RWPE1 (cell line): ENCODE results near the gene STPG4.
A peak's percentile ranks its signal among the peaks of the same experiment; 100 is the strongest.

Experiments
- CTCF ChIA-PET: fragments of 350-600 bp; sonication (Branson Sonifier 250); formaldehyde crosslinking; extraction: SDS; loops from one replicate; lab custom pipeline; 2021; lab: Yijun Ruan, JAX
- POLR2A ChIA-PET: fragments of 400-600 bp; formaldehyde crosslinking; extraction: SDS; loops from one replicate; lab custom pipeline; 2020; ENCODE audit warnings: antibody characterized with exemption; ENCODE audit not compliant: low non-redundant PET; lab: Yijun Ruan, JAX
- DNase-seq: peaks from one replicate; pipeline ENCODE4 v3.0.0; 2012; ENCODE audit warnings: low spot score
- H3K27ac ChIP-seq: fragments of 450-650 bp; 2 replicates; pipeline ENCODE4 v1.5.1; 2017
- CTCF ChIP-seq: fragments of 450-650 bp; conservative IDR thresholded peaks from 2 replicates; pipeline ENCODE4 v1.5.1; 2017; ENCODE audit warnings: low read depth, mild to moderate bottlenecking

The STPG4 gene

DNA sequence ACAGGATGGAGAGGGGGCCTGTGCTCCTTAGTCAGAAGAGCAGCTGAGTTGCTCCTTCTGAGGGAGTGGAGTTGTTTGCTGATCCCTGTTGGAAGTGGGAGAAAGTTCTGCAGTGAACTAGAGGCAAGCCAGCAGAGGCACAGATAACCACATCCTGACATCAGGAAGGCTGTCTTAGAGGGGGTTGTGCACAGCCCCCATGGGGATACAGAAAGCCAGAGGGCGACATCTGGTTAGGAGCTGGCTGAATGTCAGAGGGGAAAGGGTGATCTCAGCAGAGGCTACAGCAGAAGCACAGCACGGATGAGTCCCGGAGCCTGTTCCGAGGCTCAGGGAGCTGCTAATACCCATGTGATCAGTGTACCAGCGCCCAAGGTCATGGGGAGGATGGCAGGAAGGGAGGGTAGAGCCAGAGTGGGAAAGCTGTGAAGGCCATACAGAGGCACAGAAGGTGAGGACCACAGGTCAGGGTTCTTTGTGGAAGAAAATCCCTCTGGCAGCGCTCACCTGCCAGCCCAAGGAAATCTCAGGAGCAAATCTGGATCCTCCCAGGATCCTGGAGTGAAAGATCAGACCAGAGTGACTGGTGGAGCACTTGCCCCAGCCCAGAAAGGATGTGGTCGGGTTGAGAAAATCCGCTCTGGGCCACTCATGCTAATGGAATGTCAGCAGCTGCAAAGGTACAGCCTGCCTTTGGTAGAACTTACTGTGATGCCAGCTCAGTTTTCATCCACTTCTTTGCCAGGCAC, 111.8 kb downstream of the STPG4 start:
- ChIA-PET POLR2A (no interaction called here), CTCF (no interaction called here)
- H3K27ac ChIP-seq: peak overlapping the region; percentile 97
- peak; percentile 98 for DNase-seq
- TF ChIP-seq CTCF: no peak

DNA sequence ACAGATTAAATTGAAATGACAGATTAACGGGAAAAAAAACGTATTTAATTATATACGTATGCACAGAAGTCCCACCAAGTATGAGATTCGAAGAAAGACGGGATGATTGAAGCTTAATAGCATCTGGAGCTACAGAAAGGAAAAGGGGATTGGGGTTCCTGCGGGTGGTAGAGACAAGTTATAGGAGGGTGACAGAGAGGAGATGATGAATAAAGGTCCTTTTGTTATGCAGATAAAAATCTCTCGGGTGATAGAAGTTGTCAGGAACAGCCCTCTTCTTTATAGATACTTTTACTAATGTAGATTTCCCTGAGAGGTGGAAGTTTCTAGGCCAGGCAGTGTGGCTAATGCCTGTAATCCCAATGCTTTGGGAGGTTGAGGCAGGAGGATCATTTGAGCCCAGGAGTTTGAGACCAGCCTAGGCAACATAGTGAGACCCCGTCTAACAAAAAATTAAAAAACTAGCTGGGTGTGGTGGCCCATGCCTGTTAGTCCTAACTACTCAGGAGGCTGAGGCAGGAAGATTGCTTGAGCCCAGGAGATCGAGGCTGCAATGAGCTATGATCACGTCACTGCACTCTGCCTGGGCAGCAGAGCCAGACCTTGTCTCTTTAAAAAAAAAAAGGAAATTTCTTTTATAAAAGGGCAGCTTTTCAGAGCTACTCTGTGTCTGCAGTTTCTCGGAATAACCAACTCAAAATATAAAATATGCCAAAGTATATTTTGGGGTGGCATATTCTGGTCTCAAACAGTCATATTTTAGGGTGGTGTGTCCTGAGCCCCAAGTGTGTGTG, 113.0 kb downstream of the STPG4 start:
- TF ChIP-seq CTCF: no peak
- POLR2A ChIA-PET: interaction anchor here (0.6 to 0.7 kb wide), 3 partner anchors 56 to 210 kb away, joined by 3 to 4 read pairs (median 4); no protein-coding TSS in a partner anchor
- H3K27ac ChIP-seq: peak overlapping the region; percentile 97
- no peak for DNase-seq
- CTCF ChIA-PET: interaction anchor here (0.6 to 0.7 kb wide), 2 partner anchors 612 to 1816 kb away, joined by 3 read pairs; no protein-coding TSS in a partner anchor

- no peak for DNase-seq
- ChIA-PET POLR2A (no interaction called here), CTCF (interaction anchor here (0.7 kb wide), 1 partner anchor 39 kb away, joined by 6 read pairs; no protein-coding TSS in a partner anchor)
- no peak for TF ChIP-seq CTCF
- H3K27ac ChIP-seq: peak overlapping the region; percentile 62
Measured at GRCh38 chr2:47041063-47041462, 114.0 kb downstream of the STPG4 start.

DNA sequence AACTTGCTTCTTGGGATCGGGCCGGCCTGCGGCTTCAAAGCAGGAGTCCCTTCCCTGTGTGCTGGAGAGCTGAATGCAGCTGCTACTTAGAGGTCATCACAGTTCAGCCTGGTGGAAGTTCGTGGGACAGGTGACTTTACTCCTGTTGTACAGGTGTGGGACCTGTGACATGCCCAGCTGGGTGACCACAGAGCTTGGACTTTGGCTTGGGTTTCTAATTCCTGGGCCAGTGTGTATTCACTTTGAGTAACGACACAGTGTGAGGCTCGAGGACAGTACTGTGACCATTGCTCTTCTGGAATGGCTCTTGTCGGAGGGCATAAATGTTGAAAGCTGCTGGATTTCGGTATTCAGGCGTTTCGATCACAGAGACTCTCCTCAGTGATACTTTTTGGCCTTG, 114.5 kb downstream of the STPG4 start:
- TF ChIP-seq CTCF: no peak
- peak overlapping the region; percentile 62 for H3K27ac ChIP-seq
- ChIA-PET POLR2A (no interaction called here), CTCF (interaction anchor here (0.7 kb wide), 1 partner anchor 39 kb away, joined by 6 read pairs; no protein-coding TSS in a partner anchor)
- no peak for DNase-seq

- TF ChIP-seq CTCF: no peak
- no peak for DNase-seq
- CTCF ChIA-PET: interaction anchor here (0.6 kb wide), 1 partner anchor 727 kb away, joined by 4 read pairs; no protein-coding TSS in a partner anchor
- H3K27ac ChIP-seq: peak overlapping the region; percentile 62
- POLR2A ChIA-PET: no interaction called here
Measured at GRCh38 chr2:47039913-47040562, 115.1 kb downstream of the STPG4 start.

- peak overlapping the region; percentile 62 for H3K27ac ChIP-seq
- CTCF ChIA-PET: interaction anchor here (0.6 kb wide), 1 partner anchor 728 kb away, joined by 4 read pairs; no protein-coding TSS in a partner anchor
- no peak for DNase-seq
- no peak for TF ChIP-seq CTCF
- POLR2A ChIA-PET: no interaction called here
Measured at GRCh38 chr2:47039489-47039870, 115.6 kb downstream of the STPG4 start.
